HT1080 (cell line): ENCODE results near the gene EXOC7. TPM values are rescaled to one million over a fixed set of nuclear protein-coding genes. Genes with fewer than 3 reads are reported as not detected.
"Not testable (repeated sequence)": the region's sequence is repeated elsewhere in the genome, so short reads cannot be mapped to it uniquely, and the experiment has no call there.

Experiments
- DNase-seq: peaks from one replicate; pipeline ENCODE4 v3.0.0-alpha.2; 2015; ENCODE audit warnings: low read depth
- small RNA-seq: library from RNA; depleted of rRNA; stranded (forward); fragments of <200 nt; gene quantifications from one replicate; pipeline ENCODE3, GENCODE V24; 2014
- total RNA-seq: library from RNA; depleted of rRNA; stranded (reverse); fragments of >200 nt; shearing (Covaris generic); gene quantifications from 2 replicates; pipeline ENCODE4 v1.2.3, GENCODE V29; 2014; rRNA removed

Gene EXOC7
- total RNA-seq, 1 experiment from 2014 or later = 82.7 TPM

DNA sequence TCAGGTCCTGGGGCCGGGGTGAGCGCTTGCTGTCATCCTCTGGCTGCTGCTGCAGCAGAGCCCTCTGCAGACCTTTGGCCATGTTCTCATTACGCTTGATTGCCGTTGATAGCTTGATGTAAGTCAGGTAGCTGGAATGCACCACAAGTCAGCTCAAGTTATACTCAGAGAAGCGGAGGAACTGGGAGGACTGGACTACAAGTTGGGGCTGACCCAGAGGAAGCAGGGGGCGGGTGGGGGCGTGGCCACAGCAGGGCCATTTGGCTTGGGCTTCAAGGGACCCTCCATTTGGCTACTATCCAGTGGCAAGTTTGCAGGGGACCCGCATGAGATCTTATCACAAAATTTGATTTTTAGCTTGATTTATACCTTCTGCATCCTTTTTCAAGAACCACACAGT lies 57.5 kb downstream of the EXOC7 start:
- DNase-seq = no peak

DNA sequence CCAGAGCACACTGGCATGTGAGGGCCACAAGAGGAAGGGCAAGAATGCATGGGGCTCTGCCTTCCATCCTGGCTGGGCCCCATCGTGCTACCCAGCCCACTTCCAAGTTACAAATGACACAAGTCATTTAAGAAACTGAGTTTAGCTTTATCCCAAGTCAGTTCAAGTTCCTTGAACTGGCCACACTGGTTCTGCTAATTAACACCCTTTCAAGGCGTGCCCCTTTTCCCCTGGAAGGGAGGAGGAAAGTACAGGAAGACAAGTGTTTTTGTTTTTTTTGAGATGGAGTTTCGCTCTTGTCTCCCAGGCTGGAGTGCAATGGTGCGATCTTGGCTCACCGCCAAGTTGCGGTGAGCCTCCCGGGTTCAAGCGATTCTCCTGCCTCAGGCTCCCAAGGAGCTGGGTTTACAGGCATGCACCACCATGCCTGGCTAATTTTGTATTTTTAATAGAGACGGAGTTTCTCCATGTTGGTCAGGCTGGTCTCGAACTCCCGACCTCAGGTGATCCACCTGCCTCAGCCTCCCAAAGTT lies 59.0 kb downstream of the EXOC7 start:
- not testable (repeated sequence) for DNase-seq

GRCh38 chr17:76042868-76043267 lies 60.7 kb downstream of the EXOC7 start:
- not testable (repeated sequence) for DNase-seq

GRCh38 chr17:76040376-76040775 lies 63.2 kb downstream of the EXOC7 start:
- DNase-seq = no peak

DNA sequence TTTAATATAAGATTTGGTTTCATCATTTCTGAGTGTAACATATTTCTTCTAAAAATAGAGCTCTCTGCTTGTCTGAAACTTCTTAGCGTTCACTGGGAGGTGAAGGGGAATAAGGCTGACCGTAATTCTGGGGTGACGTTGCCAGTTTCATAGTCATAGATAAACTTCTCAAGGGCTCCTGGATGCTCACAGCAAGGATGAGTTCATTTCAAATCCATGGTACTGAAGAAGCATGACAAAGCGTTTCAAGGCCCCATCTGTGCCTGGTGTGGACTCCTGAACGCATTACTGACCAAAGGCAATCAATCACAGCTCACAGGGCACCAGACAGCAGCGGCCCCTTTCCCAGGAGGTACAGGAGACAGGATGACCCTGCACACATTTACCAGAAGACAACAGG lies 64.5 kb downstream of the EXOC7 start:
- DNase-seq = no peak

DNA sequence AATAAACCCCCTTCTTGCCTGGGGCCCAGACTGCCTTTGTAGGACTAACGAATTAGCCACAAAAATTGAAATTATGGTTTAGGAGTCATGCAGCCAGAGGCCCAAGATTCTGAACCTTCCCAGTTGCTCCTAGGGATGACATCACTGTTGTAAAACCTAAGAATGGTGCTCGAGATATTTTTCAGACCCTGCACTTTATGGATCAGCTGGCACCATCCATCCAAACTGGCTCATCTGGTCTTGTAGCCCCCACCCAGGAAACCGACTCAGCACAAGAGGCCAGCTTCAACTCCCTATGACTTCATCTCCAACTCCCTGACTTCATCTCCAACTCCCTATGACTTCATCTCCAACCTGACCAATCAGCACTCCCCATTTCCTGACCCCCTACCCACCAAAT lies 65.5 kb downstream of the EXOC7 start:
- no peak for DNase-seq

- no peak for DNase-seq
Measured at GRCh38 chr17:76036497-76037261, 66.9 kb downstream of the EXOC7 start.

- DNase-seq = no peak
Measured at GRCh38 chr17:76034428-76035350, 68.9 kb downstream of the EXOC7 start.

GRCh38 chr17:76033139-76033538 lies 70.4 kb downstream of the EXOC7 start:
- no peak for DNase-seq

DNA sequence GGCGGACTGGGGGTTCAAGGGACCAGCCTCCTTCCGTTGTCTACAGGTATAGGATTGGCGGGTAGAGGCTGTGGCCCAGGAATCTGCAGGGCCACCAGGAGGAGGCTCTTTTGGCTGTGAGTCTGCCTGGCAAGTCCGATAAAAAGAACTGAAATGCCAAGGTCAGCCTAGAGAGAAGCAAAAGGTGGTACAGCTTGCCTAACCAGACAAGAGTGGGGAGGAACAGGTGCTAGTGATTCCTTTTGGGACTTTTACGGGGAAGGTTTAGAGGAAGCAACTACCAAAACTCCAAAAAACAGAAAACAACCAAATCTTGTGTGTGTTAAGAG lies 70.8 kb downstream of the EXOC7 start:
- no peak for DNase-seq

DNA sequence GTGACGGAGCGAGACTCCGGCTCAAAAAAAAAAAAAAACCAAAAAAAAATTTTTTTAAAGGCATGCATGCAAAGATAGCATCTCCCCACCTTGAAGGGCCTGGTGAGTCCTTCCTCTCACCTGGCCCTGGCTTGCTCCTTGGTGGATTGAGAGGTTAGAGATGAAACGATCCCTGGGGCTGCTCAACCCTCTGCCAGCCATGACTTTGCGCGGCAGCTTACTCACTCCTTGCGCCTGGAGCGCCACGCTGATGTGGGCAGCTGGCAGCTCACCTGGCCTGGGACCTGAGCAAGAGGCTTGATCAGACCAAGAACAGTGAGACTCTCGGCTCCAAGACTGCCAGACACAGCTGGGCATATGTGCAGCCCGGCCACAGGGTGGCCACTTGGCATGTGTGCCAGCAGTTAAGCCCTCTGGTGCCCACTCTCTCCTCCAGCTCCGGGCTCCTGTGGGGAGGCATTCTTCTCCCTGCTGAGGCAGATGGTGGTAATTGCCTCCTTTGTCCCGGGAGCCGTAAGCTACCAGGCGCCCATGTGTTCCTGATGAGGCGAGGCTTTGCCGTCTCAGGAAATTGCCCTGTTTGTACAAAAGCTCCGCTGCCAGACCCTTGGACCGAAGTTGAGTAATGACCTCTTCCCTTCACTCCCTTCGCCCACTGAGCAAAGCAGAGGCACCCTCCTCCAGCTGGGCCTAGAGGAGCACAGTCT lies 71.4 kb downstream of the EXOC7 start:
- DNase-seq = no peak

Small RNA genes within 50 kb of the gene (small RNA-seq; reads per million reads assigned to genes)
- not detected for gene MIR6868

Other genes with a start within 250 kb of the EXOC7 start
- gene WBP2, start 248.5 kb downstream of the EXOC7 start, total RNA-seq = 26.1 and 38.3 TPM in 2 replicates
- 22.7 and 26.6 TPM in 2 replicates for gene TRIM47, start 225.2 kb downstream of the EXOC7 start, total RNA-seq
- 36.0 and 36.9 TPM in 2 replicates for gene TRIM65, start 206.8 kb downstream of the EXOC7 start, total RNA-seq
- gene MRPL38, start 198.9 kb downstream of the EXOC7 start, total RNA-seq = 63.8 and 66.9 TPM in 2 replicates
- gene FBF1, start 162.7 kb downstream of the EXOC7 start, total RNA-seq = 9.5 and 10.8 TPM in 2 replicates
- gene ACOX1, start 124.6 kb downstream of the EXOC7 start, total RNA-seq = 17.6 and 23.0 TPM in 2 replicates
- gene TEN1, start 124.5 kb downstream of the EXOC7 start, total RNA-seq = 23.8 and 32.8 TPM in 2 replicates
- gene CDK3, start 102.9 kb downstream of the EXOC7 start, total RNA-seq = 2.1 and 3.5 TPM in 2 replicates
- gene EVPL, start 76.5 kb downstream of the EXOC7 start, total RNA-seq = 0.03 TPM in 1 of 2 replicates, not detected in the other
- 30.5 and 55.3 TPM in 2 replicates for gene SRP68, start 31.3 kb downstream of the EXOC7 start, total RNA-seq
- 0.18 TPM in 1 of 2 replicates, not detected in the other for gene GALR2, start 29.0 kb downstream of the EXOC7 start, total RNA-seq
- 0.06 and 0.10 TPM in 2 replicates for gene ZACN, start 24.6 kb downstream of the EXOC7 start, total RNA-seq
- not detected in 2 replicates for gene FOXJ1, start 37.5 kb upstream of the EXOC7 start, total RNA-seq
- gene RNF157, start 136.7 kb upstream of the EXOC7 start, total RNA-seq = 0.10 and 0.23 TPM in 2 replicates
- 42.5 and 65.9 TPM in 2 replicates for gene UBALD2, start 161.6 kb upstream of the EXOC7 start, total RNA-seq
- gene QRICH2, start 204.5 kb upstream of the EXOC7 start, total RNA-seq = 1.5 and 1.6 TPM in 2 replicates